Measurements from ENCODE around the gene SERPINI1. TPM values are rescaled to one million over a fixed set of nuclear protein-coding genes. Genes with fewer than 3 reads are reported as not detected.

SERPINI1 gene
- total and polyA plus RNA-seq, 2 of the 8 experiments (the other 6 are each of a cell fraction or from before 2014, with no cell fraction given): 5.3 to 9.9 TPM

DNA sequence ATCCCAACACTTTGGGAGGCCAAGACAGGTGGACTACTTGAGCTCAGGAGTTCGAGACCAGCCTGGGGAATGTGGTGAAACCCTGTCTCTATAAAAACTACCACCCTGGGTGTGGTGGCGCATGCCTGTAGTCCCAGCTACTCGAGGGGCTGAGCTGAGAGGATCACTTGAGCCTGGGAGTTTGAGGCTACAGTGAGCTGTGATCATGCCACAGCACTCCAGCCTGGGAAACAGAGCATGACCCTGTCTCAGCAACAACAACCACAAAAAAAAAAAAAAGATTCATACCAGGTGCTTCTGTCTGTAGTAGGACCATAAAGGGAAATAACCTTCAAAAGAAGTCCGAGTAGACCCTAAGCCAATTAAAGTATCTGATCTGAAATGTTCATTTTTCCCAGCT, 94.5 kb downstream of the SERPINI1 start:
- H2BK5ac ChIP-seq (ENCODE audit: low read depth, low read length): no peak overlapping the region
- CTCF ChIA-PET (ENCODE audit: partially characterized antibody): interaction anchor here (0.9 kb wide), 1 partner anchor 46 kb away, joined by 3 read pairs; no protein-coding TSS in a partner anchor
- peak; percentile 42 for FAIRE-seq
- TF ChIP-seq SUZ12 (IDR thresholded peaks at IDR 0.05; ENCODE audit: low read length): no peak
- no peak for TF ChIP-seq BRCA1 (IDR thresholded peaks at IDR 0.05; ENCODE audit: low read depth, low read length)
- TF ChIP-seq, protein P1, sequence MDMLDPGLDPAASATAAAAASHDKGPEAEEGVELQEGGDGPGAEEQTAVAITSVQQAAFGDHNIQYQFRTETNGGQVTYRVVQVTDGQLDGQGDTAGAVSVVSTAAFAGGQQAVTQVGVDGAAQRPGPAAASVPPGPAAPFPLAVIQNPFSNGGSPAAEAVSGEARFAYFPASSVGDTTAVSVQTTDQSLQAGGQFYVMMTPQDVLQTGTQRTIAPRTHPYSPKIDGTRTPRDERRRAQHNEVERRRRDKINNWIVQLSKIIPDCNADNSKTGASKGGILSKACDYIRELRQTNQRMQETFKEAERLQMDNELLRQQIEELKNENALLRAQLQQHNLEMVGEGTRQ (IDR thresholded peaks at IDR 0.05; ENCODE audit: low read length): no peak
- no peak for TF ChIP-seq YY1 (IDR thresholded peaks at IDR 0.05; ENCODE audit: low read depth, low read length)
- no peak for TF ChIP-seq NANOG (IDR thresholded peaks at IDR 0.05; ENCODE audit: insufficient read depth, low read depth, low read length, poor library complexity, severe bottlenecking)
- TF ChIP-seq SIRT6 (IDR thresholded peaks at IDR 0.05; ENCODE audit: low read length): no peak
- TF ChIP-seq SP4 (IDR thresholded peaks at IDR 0.05; ENCODE audit: low read length): no peak
- TF ChIP-seq RAD21 (IDR thresholded peaks at IDR 0.05 in 1 of 2, conservative IDR thresholded peaks at IDR 0.05 in 1 of 2; ENCODE audit: low read depth in 2 of 2, low read length in 2 of 2): no peak
- TF ChIP-seq ASH2L (IDR thresholded peaks at IDR 0.05; ENCODE audit: low read length): no peak
- TF ChIP-seq SP1 (IDR thresholded peaks at IDR 0.05; ENCODE audit: low read depth, low read length): no peak
- TF ChIP-seq RBBP5 (IDR thresholded peaks at IDR 0.05; ENCODE audit: borderline replicate concordance, low read depth, low read length): no peak
- no peak for TF ChIP-seq MAFK (IDR thresholded peaks at IDR 0.05; ENCODE audit: low read depth, low read length)
- TF ChIP-seq TEAD4 (IDR thresholded peaks at IDR 0.05; ENCODE audit: low read depth, low read length): no peak
- no peak for TF ChIP-seq PHF8 (conservative IDR thresholded peaks at IDR 0.05; ENCODE audit: low read depth, low read length)

More for the DNA sequence above, 94.5 kb downstream of the SERPINI1 start:
- Histone ChIP-seq H2BK15ac (ENCODE audit: low read length) (no peak overlapping the region), H2AK5ac (ENCODE audit: low read depth, low read length) (no peak overlapping the region), H2BK20ac (ENCODE audit: low read length) (no peak overlapping the region), H4K20me1 (replicated peaks in 1 of 2; ENCODE audit: control insufficient read depth in 1 of 2, insufficient read depth in 2 of 2, low read length in 2 of 2) (no peaks in the 10 kb centered on the region), H4K5ac (ENCODE audit: insufficient read length, low read depth, low read length) (no peak overlapping the region), H3K9me3 (ENCODE audit: insufficient read depth in 2 of 2, low read depth in 1 of 2, low read length in 1 of 2) (no peaks in the 10 kb centered on the region), H3K4me3 (ENCODE audit: extremely low read depth in 1 of 4, insufficient read depth in 2 of 4, low read depth in 3 of 4, low read length in 4 of 4) (no peak overlapping the region), H3K36me3 (ENCODE audit: control insufficient read depth in 2 of 4, insufficient read depth in 4 of 4, low read length in 3 of 4) (no peaks in the 10 kb centered on the region), H3K56ac (replicated peaks; ENCODE audit: insufficient read length, low read depth, low read length) (no peak overlapping the region), H3K4me2 (ENCODE audit: insufficient read depth in 1 of 2, low read depth in 2 of 2, low read length in 2 of 2) (no peak overlapping the region), H3K23ac (ENCODE audit: insufficient read length) (no peak overlapping the region), H4K8ac (ENCODE audit: extremely low read depth, insufficient read depth, low read length) (no peak overlapping the region), H3K14ac (ENCODE audit: insufficient read length) (no peak overlapping the region), H3K27me3 (replicated peaks in 1 of 4; ENCODE audit: control insufficient read depth in 3 of 4, extremely low read depth in 1 of 4, insufficient read depth in 3 of 4, low read length in 3 of 4) (no peaks in the 10 kb centered on the region), H3K9ac (replicated peaks in 1 of 4; ENCODE audit: extremely low read depth in 1 of 4, low read depth in 3 of 4, low read length in 3 of 4) (no peak overlapping the region), H3K79me1 (ENCODE audit: low read depth, low read length) (no peaks in the 10 kb centered on the region), H3K18ac (ENCODE audit: extremely low read depth, low read length) (no peak overlapping the region), H3K23me2 (ENCODE audit: low read depth, low read length) (no peaks in the 10 kb centered on the region), H2AFZ (ENCODE audit: low read length) (no peak overlapping the region), H3K27ac (ENCODE audit: low read depth, low read length) (no peak overlapping the region), H4K91ac (replicated peaks; ENCODE audit: insufficient read length, low read length) (no peak overlapping the region), H3K79me2 (ENCODE audit: control insufficient read depth in 1 of 2, insufficient read depth in 2 of 2, low read length in 2 of 2) (no peaks in the 10 kb centered on the region), H3K4me1 (replicated peaks in 1 of 4; ENCODE audit: control insufficient read depth in 3 of 4, insufficient read depth in 4 of 4, low read length in 3 of 4) (no peaks in the 10 kb centered on the region), H3K4ac (replicated peaks; ENCODE audit: insufficient read length, low read depth, low read length) (no peak overlapping the region), H2BK120ac (replicated peaks; ENCODE audit: low read depth, low read length) (no peak overlapping the region), H2BK12ac (ENCODE audit: low read depth, low read length) (no peak overlapping the region)
- POLR2A ChIA-PET (ENCODE audit: partially characterized antibody): no interaction called here
- no peak for DNase-seq (ENCODE audit: low read depth in 1 of 2, low spot score in 2 of 2)
- 87% methylated on average over 4 of the region's 4 CpGs; no CpG with 5 or more reads in 1 of the 2 experiments for WGBS, 2 experiments (ENCODE audit: extremely low coverage in 1 of 2, insufficient coverage in 1 of 2, insufficient read length in 1 of 2, insufficient replicate concordance in 2 of 2, low coverage in 1 of 2, low lambda C conversion rate in 2 of 2, missing lambda C conversion rate in 1 of 2)

All from H1 (cell line).